HepG2 (cell line): ENCODE data around the gene TRIM31. TPM values are rescaled to one million over a fixed set of nuclear protein-coding genes. Genes with fewer than 3 reads are reported as not detected.

ENCODE experiments used
- ATAC-seq: fragments of 200-7000 bp; cut with Tn5 transposase; 3 replicates; pipeline ENCODE4 v1.9.1; 2020; ENCODE audit warnings: mild to moderate bottlenecking, moderate library complexity
- BruUV-seq: library from RNA; stranded (reverse); fragments of 400-500 nt; replicated peaks from 2 replicates; lab custom pipeline; 2021; lab: Mats Ljungman, UMichigan
- CTCF ChIA-PET: fragments of 300-600 bp; formaldehyde crosslinking; extraction: SDS; loops from one replicate; lab custom pipeline; 2021; ENCODE audit warnings: low total read pairs, inconsistent platforms, low intra/inter-chr PET ratio; lab: Yijun Ruan, JAX
- POLR2A ChIA-PET: fragments of 350-600 bp; sonication (Branson Sonifier 250); formaldehyde crosslinking; loops from one replicate; lab custom pipeline; 2020; ENCODE audit warnings: antibody characterized with exemption, inconsistent platforms; lab: Yijun Ruan, JAX
- DNase-seq: peaks from one replicate; pipeline ENCODE4 v3.0.0-alpha.2; 2015; ENCODE audit warnings: low spot score
- FAIRE-seq: peaks from 3 replicates; lab custom pipeline; 2011; peaks lifted over from hg19 to GRCh38; lab: Jason Lieb, UNC
- H2AFZ ChIP-seq: one replicate; pipeline ENCODE4 v1.6.1; 2011; ENCODE audit warnings: low read length, inconsistent platforms
- H3K27ac ChIP-seq: fragments of 300-600 bp; 3 replicates; pipeline ENCODE4 v1.8.0; 2011; ENCODE audit warnings: mixed run types, mild to moderate bottlenecking, mixed read lengths, low read length, inconsistent platforms; ENCODE audit not compliant: insufficient read depth; ENCODE audit errors: extremely low read length
- H3K27me3 ChIP-seq, 2 experiments: fragments of 200-600 bp in 1 of 2; 2 replicates in 1 of 2; 3 replicates in 1 of 2; pipeline versions ENCODE4 v1.6.0 to v1.8.0; 2011; ENCODE audit warnings: low read length in 2 of 2, mild to moderate bottlenecking in 2 of 2, moderate library complexity in 2 of 2, inconsistent platforms in 1 of 2; ENCODE audit not compliant: insufficient read depth in 2 of 2, control insufficient read depth in 1 of 2
- H3K36me3 ChIP-seq, 2 experiments: fragments of 200-600 bp in 1 of 2; replicated peaks in 1 of 2; 2 replicates in 1 of 2; 3 replicates in 1 of 2; pipeline versions ENCODE4 v1.5.1 to v1.8.0; 2011; ENCODE audit warnings: low read length in 2 of 2, inconsistent platforms in 1 of 2; ENCODE audit not compliant: insufficient read depth in 2 of 2, control insufficient read depth in 1 of 2
- H3K4me1 ChIP-seq: 2 replicates; pipeline ENCODE4 v1.5.1; 2012; ENCODE audit warnings: low read length, inconsistent platforms; ENCODE audit not compliant: insufficient read depth
- H3K4me2 ChIP-seq: 2 replicates; pipeline ENCODE4 v1.6.0; 2011; ENCODE audit warnings: low read depth, low read length, inconsistent platforms
- H3K4me3 ChIP-seq, 3 experiments: fragments of 200-600 bp in 1 of 3; sonication (generic), shearing (Covaris generic) in 1 of 3; replicated peaks in 1 of 3; 2 replicates each; pipeline ENCODE4 v1.5.1; 2011 to 2016; ENCODE audit warnings: low read length in 3 of 3, inconsistent platforms in 2 of 3, low read depth in 2 of 3, mild to moderate bottlenecking in 2 of 3, control low read depth in 1 of 3, mixed read lengths in 1 of 3; ENCODE audit not compliant: insufficient read depth in 1 of 3
- H3K79me2 ChIP-seq: one replicate; pipeline ENCODE4 v1.6.1; 2011; ENCODE audit warnings: low read length, inconsistent platforms; ENCODE audit not compliant: insufficient read depth
- H3K9ac ChIP-seq: 2 replicates; pipeline ENCODE4 v1.6.0; 2011; ENCODE audit warnings: mild to moderate bottlenecking, low read depth, low read length, inconsistent platforms; ENCODE audit not compliant: insufficient read depth
- H3K9me3 ChIP-seq: 2 replicates; pipeline ENCODE4 v1.5.1; 2012; ENCODE audit warnings: mild to moderate bottlenecking, low read length
- H4K20me1 ChIP-seq: 2 replicates; pipeline ENCODE4 v1.6.0; 2011; ENCODE audit warnings: inconsistent platforms, mild to moderate bottlenecking, low read length, moderate library complexity; ENCODE audit not compliant: insufficient read depth
- CCAR2 ChIP-seq: fragments of 200-400 bp; formaldehyde crosslinking; optimal IDR thresholded peaks from 2 replicates; pipeline ENCODE3; 2018; ENCODE audit warnings: low read depth, mild to moderate bottlenecking, low read length, moderate library complexity
- CEBPB ChIP-seq: IDR thresholded peaks from 2 replicates; pipeline ENCODE4 v1.6.1; 2011; ENCODE audit warnings: low read depth, low read length, improper control_type of control experiment, borderline replicate concordance
- ELF4 ChIP-seq: sonication (generic); formaldehyde crosslinking; IDR thresholded peaks from 2 replicates; pipeline ENCODE4 v1.5.0; 2020; ENCODE audit warnings: missing genetic modification reagents, mild to moderate bottlenecking, moderate library complexity, borderline replicate concordance
- GPN1 ChIP-seq: sonication (generic); formaldehyde crosslinking; IDR thresholded peaks from 2 replicates; pipeline ENCODE4 v1.5.1; 2020; ENCODE audit warnings: missing genetic modification reagents, borderline replicate concordance
- MBNL3 ChIP-seq: fragments of 250-450 bp; sonication (Bioruptor Pico); conservative IDR thresholded peaks from 2 replicates; pipeline ENCODE4 v1.8.0; 2022; ENCODE audit warnings: mild to moderate bottlenecking, inconsistent platforms
- MYNN ChIP-seq: sonication (generic); formaldehyde crosslinking; IDR thresholded peaks from 2 replicates; pipeline ENCODE4 v1.4.0; 2020; ENCODE audit warnings: mild to moderate bottlenecking, low read depth, missing genetic modification reagents
- SOX13 ChIP-seq, 3 experiments: fragments of 450-650 bp in 1 of 3; sonication (generic) in 1 of 3; formaldehyde crosslinking in 1 of 3; IDR thresholded peaks in 2 of 3; conservative IDR thresholded peaks in 1 of 3; 2 replicates each; pipeline versions ENCODE4 v1.5.0 to v1.6.1; 2016 to 2020; ENCODE audit warnings: antibody characterized with exemption in 1 of 3, mild to moderate bottlenecking in 1 of 3, missing compliant biosample characterization in 1 of 3, missing genetic modification reagents in 1 of 3, moderate library complexity in 1 of 3
- TBX2 ChIP-seq: sonication (generic); formaldehyde crosslinking; IDR thresholded peaks from 2 replicates; pipeline ENCODE4 v1.5.0; 2020; ENCODE audit warnings: missing genetic modification reagents, mild to moderate bottlenecking, borderline replicate concordance
- TMF1 ChIP-seq: sonication (generic); formaldehyde crosslinking; IDR thresholded peaks from 2 replicates; pipeline ENCODE4 v1.8.1; 2022; ENCODE audit warnings: low read depth, missing genetic modification reagents
- ZBTB20 ChIP-seq: sonication (generic); formaldehyde crosslinking; IDR thresholded peaks from 2 replicates; pipeline ENCODE4 v1.8.1; 2023; ENCODE audit warnings: missing genetic modification reagents, low read depth, mild to moderate bottlenecking, borderline replicate concordance
- ZSCAN20 ChIP-seq: sonication (generic); formaldehyde crosslinking; IDR thresholded peaks from 2 replicates; pipeline ENCODE4 v1.4.0; 2020; ENCODE audit warnings: missing genetic modification reagents, mild to moderate bottlenecking, borderline replicate concordance
- WGBS: methylation state at CpG from one replicate; pipeline ENCODE4 v1.1.6; 2017; ENCODE audit warnings: low lambda C conversion rate; 5-methylcytosine and 5-hydroxymethylcytosine counted together
- in situ Hi-C: cut with HindIII; loops from 2 replicates; pipeline ENCODE4 v1.10.0; 2017; ENCODE audit warnings: low pct_unique_long_range_greater_than_20kb; ENCODE audit not compliant: extremely low pct_ligation_motif_present
- intact Hi-C: fragments of 100-400 bp; cut with micrococcal nuclease; formaldehyde crosslinking; loops from one replicate; pipeline ENCODE4 v1.10.0; 2022; ENCODE audit not compliant: unreplicated experiment
- polyA plus RNA-seq, 8 experiments: library from polyadenylated mRNA; depleted of rRNA in 3 of 8; stranded (reverse) in 7 of 8; unstranded in 1 of 8; fragments of >200 nt; fragmentation: Illumina TruSeq in 4 of 8; extraction: Trizol in 4 of 8; gene quantifications; 2 replicates each; pipeline versions ENCODE4 v1.2.1 to v1.2.3, GENCODE V29; 2011 to 2016; ENCODE audit warnings: low read depth in 4 of 8, missing spikeins in 1 of 8, mixed read lengths in 1 of 8; ENCODE audit not compliant: insufficient read depth in 1 of 8
- total RNA-seq, 5 experiments: library from RNA; depleted of rRNA; stranded (reverse); fragments of >200 nt; fragmentation: Illumina TruSeq; extraction: Trizol; gene quantifications; 2 replicates each; pipeline ENCODE4 v1.2.3, GENCODE V29; 2016; ENCODE audit warnings: low read depth in 1 of 5
- TF ChIP-seq, protein P1 (sequence below): sonication (generic); formaldehyde crosslinking; IDR thresholded peaks from 2 replicates; pipeline ENCODE4 v1.8.0; 2022; ENCODE audit warnings: mild to moderate bottlenecking, missing genetic modification reagents, moderate library complexity
- TF ChIP-seq, protein P2 (sequence below): sonication (generic); formaldehyde crosslinking; IDR thresholded peaks from 2 replicates; pipeline ENCODE4 v1.5.0; 2020; ENCODE audit warnings: mild to moderate bottlenecking, missing genetic modification reagents
- TF ChIP-seq, protein P3 (sequence below): sonication (generic); formaldehyde crosslinking; IDR thresholded peaks from 2 replicates; pipeline ENCODE4 v1.5.0; 2020; ENCODE audit warnings: mild to moderate bottlenecking, missing genetic modification reagents

TRIM31 gene
- total and polyA plus RNA-seq, 2 of the 13 experiments (the other 11 are each of a cell fraction or from before 2014, with no cell fraction given) = 0.13 to 0.51 TPM

DNA sequence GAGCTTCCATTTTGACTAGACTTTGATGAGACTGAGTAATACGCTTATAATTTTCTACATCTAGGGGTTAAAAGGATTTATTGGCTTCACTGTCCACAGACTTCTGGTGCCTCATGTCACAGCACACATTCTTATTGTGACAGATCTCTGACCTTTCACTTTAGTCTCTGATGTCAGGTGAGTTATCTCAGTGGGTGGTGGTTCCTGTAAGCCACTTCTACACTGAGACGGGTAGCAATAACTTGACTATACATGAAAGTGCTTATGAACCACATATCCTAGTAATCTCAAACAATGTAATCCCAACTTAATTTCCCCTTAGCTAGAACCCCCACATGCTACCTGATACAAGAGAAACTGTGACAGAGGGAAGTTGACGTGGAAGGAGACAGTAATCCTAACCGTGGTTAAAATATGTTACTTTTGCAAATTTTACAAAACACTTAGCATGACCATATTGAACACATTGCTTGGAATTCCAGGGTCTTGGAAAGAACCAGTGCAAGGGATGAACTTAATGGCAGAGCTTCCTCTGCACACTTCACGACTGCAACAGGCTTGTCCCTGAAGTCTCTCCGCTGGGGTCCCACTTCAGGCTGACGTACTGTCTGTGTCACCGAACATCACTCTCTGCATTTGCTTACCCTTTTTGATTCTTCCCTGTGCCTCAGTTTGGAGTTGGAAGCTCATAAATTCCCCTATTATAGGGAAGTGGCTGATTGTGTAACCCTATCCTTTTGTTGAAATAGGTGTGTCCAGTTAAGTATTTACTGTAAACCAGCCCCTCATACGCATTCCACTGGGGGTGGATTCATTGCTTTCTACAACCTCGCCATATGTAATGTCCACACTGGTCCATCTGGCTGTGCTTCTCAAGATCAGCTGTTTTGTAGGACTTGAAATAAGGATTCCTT is 16.6 kb upstream of the TRIM31 start (continued):
- TF ChIP-seq CEBPB = peak; percentile 62; the same call in 1 of the 2 replicates
- TF ChIP-seq, protein P1, sequence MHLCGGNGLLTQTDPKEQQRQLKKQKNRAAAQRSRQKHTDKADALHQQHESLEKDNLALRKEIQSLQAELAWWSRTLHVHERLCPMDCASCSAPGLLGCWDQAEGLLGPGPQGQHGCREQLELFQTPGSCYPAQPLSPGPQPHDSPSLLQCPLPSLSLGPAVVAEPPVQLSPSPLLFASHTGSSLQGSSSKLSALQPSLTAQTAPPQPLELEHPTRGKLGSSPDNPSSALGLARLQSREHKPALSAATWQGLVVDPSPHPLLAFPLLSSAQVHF (CRISPR knock-in tag) = no peak
- no peak for TF ChIP-seq ZSCAN20 (CRISPR knock-in tag)
- no peak for TF ChIP-seq SOX13 (IDR thresholded peaks at IDR 0.05)
- TF ChIP-seq SOX13 (CRISPR knock-in tag; conservative IDR thresholded peaks at IDR 0.05 in 1 of 2, IDR thresholded peaks at IDR 0.05 in 1 of 2) = peak in 1 of 2 experiments; percentile 20; a peak in 1 of 4 replicates
- TF ChIP-seq ZBTB20 (CRISPR knock-in tag) = no peak
- TF ChIP-seq MYNN (CRISPR knock-in tag) = no peak

DNA sequence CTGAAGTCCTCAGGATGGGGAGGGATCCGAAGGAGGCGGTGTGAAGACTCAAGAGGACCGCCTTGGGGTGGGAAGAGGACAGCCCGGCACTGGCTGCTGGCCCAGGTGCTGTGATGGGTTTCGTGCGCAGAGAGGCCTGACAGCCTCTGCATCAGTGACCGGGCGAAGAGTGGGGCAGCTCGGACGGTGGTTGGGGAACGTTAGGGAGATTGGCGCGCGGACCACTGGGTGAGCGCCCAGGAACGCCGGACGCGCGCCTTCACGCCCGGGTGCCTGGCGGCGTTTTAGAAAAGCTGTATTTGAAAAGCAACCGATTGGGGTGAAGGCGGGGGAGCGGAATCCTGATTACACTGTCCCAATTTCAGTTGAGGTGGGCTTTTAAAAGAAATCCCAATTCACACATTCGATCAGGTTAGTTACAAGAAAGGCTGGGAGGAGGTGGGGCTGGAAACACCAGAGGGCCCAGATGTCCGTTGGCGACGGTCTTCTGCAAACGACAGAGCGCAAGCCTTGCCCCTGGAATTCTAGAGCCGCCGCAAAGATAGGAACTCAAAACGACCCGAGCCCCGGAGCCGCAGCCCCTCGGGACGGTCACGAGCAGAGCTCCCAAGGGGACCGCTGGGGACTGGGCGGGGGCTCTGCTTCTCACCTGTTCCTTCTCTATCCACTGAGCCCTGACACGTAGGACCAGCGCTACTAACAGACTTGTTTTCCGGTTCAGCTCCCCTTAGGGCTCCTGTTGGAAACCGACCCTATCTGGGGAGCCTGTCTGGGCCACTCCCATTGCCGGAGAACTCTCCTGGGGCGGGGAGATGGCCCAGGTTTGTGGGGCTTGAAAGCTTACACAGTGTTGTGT is 14.6 kb upstream of the TRIM31 start:
- in situ Hi-C loops = no loop called here
- BruUV-seq = no TSS peak
- no peak overlapping the region for H3K27ac ChIP-seq
- POLR2A ChIA-PET = interaction anchor here (1.1 to 1.2 kb wide), 3 partner anchors 14 to 36 kb away, joined by 3 to 7 read pairs (median 4); partner anchors contain the start of genes TRIM15 and TRIM31
- H3K4me2 ChIP-seq = no peak overlapping the region
- no peaks in the 10 kb centered on the region for H3K27me3 ChIP-seq
- no peaks in the 10 kb centered on the region for H3K36me3 ChIP-seq
- WGBS = 79% methylated on average over 50 of the region's 50 CpGs
- intact Hi-C loops = no loop called here
- no peaks in the 10 kb centered on the region for H3K9me3 ChIP-seq
- ATAC-seq (no peak), FAIRE-seq (no peak), DNase-seq (no peak)
- H3K79me2 ChIP-seq = no peaks in the 10 kb centered on the region
- no peak overlapping the region for H2AFZ ChIP-seq
- no peaks in the 10 kb centered on the region for H4K20me1 ChIP-seq
- CTCF ChIA-PET = interaction anchor here (6.5 kb wide), 1 partner anchor 24 kb away, joined by 140 read pairs; no protein-coding TSS in a partner anchor
- peaks cover 63% of the 10 kb centered on the region for H3K4me1 ChIP-seq
- no peak overlapping the region for H3K4me3 ChIP-seq
- H3K9ac ChIP-seq = no peak overlapping the region
- TF ChIP-seq, protein P2, sequence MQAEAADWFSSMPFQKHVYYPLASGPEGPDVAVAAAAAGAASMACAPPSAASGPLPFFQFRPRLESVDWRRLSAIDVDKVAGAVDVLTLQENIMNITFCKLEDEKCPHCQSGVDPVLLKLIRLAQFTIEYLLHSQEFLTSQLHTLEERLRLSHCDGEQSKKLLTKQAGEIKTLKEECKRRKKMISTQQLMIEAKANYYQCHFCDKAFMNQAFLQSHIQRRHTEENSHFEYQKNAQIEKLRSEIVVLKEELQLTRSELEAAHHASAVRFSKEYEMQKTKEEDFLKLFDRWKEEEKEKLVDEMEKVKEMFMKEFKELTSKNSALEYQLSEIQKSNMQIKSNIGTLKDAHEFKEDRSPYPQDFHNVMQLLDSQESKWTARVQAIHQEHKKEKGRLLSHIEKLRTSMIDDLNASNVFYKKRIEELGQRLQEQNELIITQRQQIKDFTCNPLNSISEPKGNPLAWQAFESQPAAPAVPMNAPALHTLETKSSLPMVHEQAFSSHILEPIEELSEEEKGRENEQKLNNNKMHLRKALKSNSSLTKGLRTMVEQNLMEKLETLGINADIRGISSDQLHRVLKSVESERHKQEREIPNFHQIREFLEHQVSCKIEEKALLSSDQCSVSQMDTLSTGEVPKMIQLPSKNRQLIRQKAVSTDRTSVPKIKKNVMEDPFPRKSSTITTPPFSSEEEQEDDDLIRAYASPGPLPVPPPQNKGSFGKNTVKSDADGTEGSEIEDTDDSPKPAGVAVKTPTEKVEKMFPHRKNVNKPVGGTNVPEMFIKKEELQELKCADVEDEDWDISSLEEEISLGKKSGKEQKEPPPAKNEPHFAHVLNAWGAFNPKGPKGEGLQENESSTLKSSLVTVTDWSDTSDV (CRISPR knock-in tag) = no peak
- TF ChIP-seq MBNL3 (CRISPR knock-in tag) (no peak), TMF1 (CRISPR knock-in tag) (no peak), CCAR2 (no peak), GPN1 (CRISPR knock-in tag) (no peak), ELF4 (no peak), TBX2 (CRISPR knock-in tag) (no peak)
- TF ChIP-seq, protein P3, sequence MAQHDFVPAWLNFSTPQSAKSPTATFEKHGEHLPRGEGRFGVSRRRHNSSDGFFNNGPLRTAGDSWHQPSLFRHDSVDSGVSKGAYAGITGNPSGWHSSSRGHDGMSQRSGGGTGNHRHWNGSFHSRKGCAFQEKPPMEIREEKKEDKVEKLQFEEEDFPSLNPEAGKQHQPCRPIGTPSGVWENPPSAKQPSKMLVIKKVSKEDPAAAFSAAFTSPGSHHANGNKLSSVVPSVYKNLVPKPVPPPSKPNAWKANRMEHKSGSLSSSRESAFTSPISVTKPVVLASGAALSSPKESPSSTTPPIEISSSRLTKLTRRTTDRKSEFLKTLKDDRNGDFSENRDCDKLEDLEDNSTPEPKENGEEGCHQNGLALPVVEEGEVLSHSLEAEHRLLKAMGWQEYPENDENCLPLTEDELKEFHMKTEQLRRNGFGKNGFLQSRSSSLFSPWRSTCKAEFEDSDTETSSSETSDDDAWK (CRISPR knock-in tag) = no peak
